GM21723 (cell line): ENCODE data around the gene TATDN2.

Experiments used
- ATAC-seq: cut with Tn5 transposase; IDR thresholded peaks from one replicate; pipeline ENCODE4 v1.9.1; 2021; ENCODE audit warnings: mild to moderate bottlenecking, moderate library complexity; ENCODE audit not compliant: unreplicated experiment

The TATDN2 gene

GRCh38 chr3:10248184-10248983, at the start of gene TATDN2:
TATDN2 (plus strand) TSS chr3:10248459; CDS start chr3:10249201, 742 bp downstream.
- ATAC-seq = peak; percentile 95

GRCh38 chr3:10198761-10199649, 49.3 kb upstream of the TATDN2 start:
- peak; percentile 73 for ATAC-seq

GRCh38 chr3:10204921-10205320, 43.3 kb upstream of the TATDN2 start:
- no peak for ATAC-seq

GRCh38 chr3:10205451-10206165, 42.7 kb upstream of the TATDN2 start:
- no peak for ATAC-seq

GRCh38 chr3:10206166-10206511, 42.1 kb upstream of the TATDN2 start:
- no peak for ATAC-seq

- ATAC-seq = no peak
Measured at GRCh38 chr3:10213156-10213792, 35.0 kb upstream of the TATDN2 start.

GRCh38 chr3:10215578-10216368, 32.5 kb upstream of the TATDN2 start:
- ATAC-seq = no peak

- no peak for ATAC-seq
Measured at GRCh38 chr3:10217359-10217758, 30.9 kb upstream of the TATDN2 start.

GRCh38 chr3:10219737-10220136, 28.5 kb upstream of the TATDN2 start:
- ATAC-seq = no peak

GRCh38 chr3:10223676-10224639, 24.3 kb upstream of the TATDN2 start:
- peak; percentile 58 for ATAC-seq

- ATAC-seq = peak; percentile 32
Measured at GRCh38 chr3:10224794-10225665, 23.2 kb upstream of the TATDN2 start.

GRCh38 chr3:10226293-10226692, 22.0 kb upstream of the TATDN2 start:
- ATAC-seq = no peak

- no peak for ATAC-seq
Measured at GRCh38 chr3:10228248-10228950, 19.9 kb upstream of the TATDN2 start.

GRCh38 chr3:10229576-10229975, 18.7 kb upstream of the TATDN2 start:
- no peak for ATAC-seq

- ATAC-seq = peak; percentile 55
Measured at GRCh38 chr3:10232137-10232536, 16.1 kb upstream of the TATDN2 start.

GRCh38 chr3:10233988-10234387, 14.3 kb upstream of the TATDN2 start:
- ATAC-seq = no peak

GRCh38 chr3:10234526-10235230, 13.6 kb upstream of the TATDN2 start:
- no peak for ATAC-seq
